HepG2 (cell line): Measurements from ENCODE around the gene PPP1R12A. TPM values are rescaled to one million over a fixed set of nuclear protein-coding genes. Genes with fewer than 3 reads are reported as not detected.

Source experiments
- ATAD3A ChIP-seq: sonication (generic); formaldehyde crosslinking; IDR thresholded peaks from 2 replicates; pipeline ENCODE4 v1.4.0; 2020; ENCODE audit warnings: missing genetic modification reagents
- E2F2 ChIP-seq: sonication (generic); formaldehyde crosslinking; IDR thresholded peaks from 2 replicates; pipeline ENCODE4 v1.4.0; 2020; ENCODE audit warnings: missing genetic modification reagents, borderline replicate concordance
- ELF4 ChIP-seq: sonication (generic); formaldehyde crosslinking; IDR thresholded peaks from 2 replicates; pipeline ENCODE4 v1.5.0; 2020; ENCODE audit warnings: missing genetic modification reagents, mild to moderate bottlenecking, moderate library complexity, borderline replicate concordance
- HNRNPK ChIP-seq: fragments of 200-400 bp; formaldehyde crosslinking; IDR thresholded peaks from 2 replicates; pipeline ENCODE4 v1.6.1; 2018; ENCODE audit warnings: low read length, low read depth, moderate library complexity, mild to moderate bottlenecking; ENCODE audit not compliant: poor library complexity, severe bottlenecking
- MTF2 ChIP-seq: sonication (generic); formaldehyde crosslinking; IDR thresholded peaks from 2 replicates; pipeline ENCODE4 v1.5.0; 2020; ENCODE audit warnings: missing genetic modification reagents, borderline replicate concordance
- NFAT5 ChIP-seq: sonication (generic); formaldehyde crosslinking; IDR thresholded peaks from 2 replicates; pipeline ENCODE4 v1.4.0; 2020; ENCODE audit warnings: missing genetic modification reagents
- NR3C1 ChIP-seq: sonication (generic); formaldehyde crosslinking; IDR thresholded peaks from 2 replicates; pipeline ENCODE4 v1.4.0; 2020; ENCODE audit warnings: missing genetic modification reagents
- SATB2 ChIP-seq: sonication (generic); formaldehyde crosslinking; IDR thresholded peaks from 2 replicates; pipeline ENCODE4 v1.5.0; 2020; ENCODE audit warnings: missing genetic modification reagents
- TOE1 ChIP-seq: sonication (generic); formaldehyde crosslinking; IDR thresholded peaks from 2 replicates; pipeline ENCODE4 v1.4.0; 2020; ENCODE audit warnings: mild to moderate bottlenecking, missing genetic modification reagents
- ZNF264 ChIP-seq: sonication (generic); formaldehyde crosslinking; IDR thresholded peaks from 2 replicates; pipeline ENCODE4 v1.4.0; 2020; ENCODE audit warnings: missing genetic modification reagents
- ZNF572 ChIP-seq: sonication (generic); formaldehyde crosslinking; IDR thresholded peaks from 2 replicates; pipeline ENCODE4 v1.5.1; 2020; ENCODE audit warnings: mild to moderate bottlenecking, missing genetic modification reagents
- ZNF687 ChIP-seq: sonication (generic); formaldehyde crosslinking; IDR thresholded peaks from 2 replicates; pipeline ENCODE4 v1.5.1; 2020; ENCODE audit warnings: mild to moderate bottlenecking, missing genetic modification reagents, moderate library complexity
- ZNF710 ChIP-seq: sonication (generic); formaldehyde crosslinking; IDR thresholded peaks from 2 replicates; pipeline ENCODE4 v1.5.0; 2020; ENCODE audit warnings: mild to moderate bottlenecking, missing genetic modification reagents, borderline replicate concordance
- polyA plus RNA-seq, 8 experiments: library from polyadenylated mRNA; depleted of rRNA in 3 of 8; stranded (reverse) in 7 of 8; unstranded in 1 of 8; fragments of >200 nt; fragmentation: Illumina TruSeq in 4 of 8; extraction: Trizol in 4 of 8; gene quantifications; 2 replicates each; pipeline versions ENCODE4 v1.2.1 to v1.2.3, GENCODE V29; 2011 to 2016; ENCODE audit warnings: low read depth in 4 of 8, missing spikeins in 1 of 8, mixed read lengths in 1 of 8; ENCODE audit not compliant: insufficient read depth in 1 of 8
- total RNA-seq, 5 experiments: library from RNA; depleted of rRNA; stranded (reverse); fragments of >200 nt; fragmentation: Illumina TruSeq; extraction: Trizol; gene quantifications; 2 replicates each; pipeline ENCODE4 v1.2.3, GENCODE V29; 2016; ENCODE audit warnings: low read depth in 1 of 5

PPP1R12A gene
- total and polyA plus RNA-seq, 2 of the 13 experiments (the other 11 are each of a cell fraction or from before 2014, with no cell fraction given): 23.8 to 50.0 TPM

- TF ChIP-seq ZNF710 (CRISPR knock-in tag): peak; percentile 7; the same call in 1 of the 2 replicates
- no peak for TF ChIP-seq E2F2
- TF ChIP-seq SATB2 (CRISPR knock-in tag): 0 out of 2 replicates have a peak, but pooled peaks have one; percentile 4
- no peak for TF ChIP-seq NFAT5 (CRISPR knock-in tag)
- TF ChIP-seq ZNF687 (CRISPR knock-in tag): no peak
- no peak for TF ChIP-seq NR3C1 (CRISPR knock-in tag)
- 0 out of 2 replicates have a peak, but pooled peaks have one; percentile 11 for TF ChIP-seq ELF4 (CRISPR knock-in tag)
- TF ChIP-seq ZNF264: no peak
- no peak for TF ChIP-seq ZNF572
- no peak for TF ChIP-seq MTF2 (CRISPR knock-in tag)
- TF ChIP-seq HNRNPK: no peak
- TF ChIP-seq ATAD3A: no peak
- no peak for TF ChIP-seq TOE1 (CRISPR knock-in tag)
Observed at GRCh38 chr12:79935624-79936345, 888 bp upstream of the PPP1R12A start (continued).
